GM23338 (cell line): ENCODE data around the gene ERAP2. TPM values are rescaled to one million over a fixed set of nuclear protein-coding genes. Genes with fewer than 3 reads are reported as not detected.

ENCODE experiments used
- ATAC-seq: fragments of 200-7000 bp; cut with Tn5 transposase; 3 replicates; pipeline ENCODE4 v1.9.1; 2020
- DNase-seq: peaks from one replicate; pipeline ENCODE4 v3.0.0-alpha.2; 2015; ENCODE audit warnings: low spot score
- H2AFZ ChIP-seq: fragments of 200-600 bp; sonication (generic); 2 replicates; pipeline ENCODE4 v1.8.0; 2016; ENCODE audit warnings: antibody characterized with exemption, mild to moderate bottlenecking, moderate library complexity
- H3F3A ChIP-seq: fragments of 200-600 bp; sonication (generic); replicated peaks from 2 replicates; pipeline ENCODE4 v1.8.0; 2017; ENCODE audit warnings: antibody characterized with exemption, mixed run types, low read depth
- H3K27ac ChIP-seq: fragments of 200-600 bp; sonication (generic); 2 replicates; pipeline ENCODE4 v1.6.1; 2016; ENCODE audit warnings: low read depth
- H3K27me3 ChIP-seq: fragments of 200-600 bp; sonication (generic); 2 replicates; pipeline ENCODE4 v1.8.0; 2016; ENCODE audit warnings: mild to moderate bottlenecking, mixed run types, moderate library complexity; ENCODE audit not compliant: insufficient read depth
- H3K36me3 ChIP-seq: fragments of 200-600 bp; sonication (generic); 2 replicates; pipeline ENCODE4 v1.8.0; 2016; ENCODE audit warnings: mild to moderate bottlenecking; ENCODE audit not compliant: insufficient read depth
- H3K4me1 ChIP-seq: fragments of 200-600 bp; sonication (generic); 2 replicates; pipeline ENCODE4 v1.8.0; 2016; ENCODE audit warnings: mild to moderate bottlenecking, moderate library complexity; ENCODE audit not compliant: insufficient read depth
- H3K4me2 ChIP-seq: fragments of 200-600 bp; sonication (generic); 2 replicates; pipeline ENCODE4 v1.7.1; 2017; ENCODE audit warnings: mixed run types
- H3K4me3 ChIP-seq: fragments of 200-600 bp; sonication (generic); 2 replicates; pipeline ENCODE4 v1.6.1; 2016; ENCODE audit warnings: mixed run types
- H3K79me2 ChIP-seq: fragments of 200-600 bp; sonication (generic); replicated peaks from 2 replicates; pipeline ENCODE4 v1.8.0; 2017; ENCODE audit warnings: mild to moderate bottlenecking; ENCODE audit not compliant: insufficient read depth
- H3K9me2 ChIP-seq: fragments of 200-600 bp; sonication (generic); 2 replicates; pipeline ENCODE4 v1.8.0; 2017; ENCODE audit not compliant: insufficient read depth
- H4K20me1 ChIP-seq: fragments of 200-600 bp; sonication (generic); replicated peaks from 2 replicates; pipeline ENCODE4 v1.8.0; 2017; ENCODE audit warnings: mild to moderate bottlenecking; ENCODE audit not compliant: insufficient read depth
- H3K27ac Mint-ChIP-seq: 2 replicates; pipeline ENCODE4 v1.8.0; 2020; ENCODE audit warnings: inconsistent platforms, mild to moderate bottlenecking, moderate library complexity, mixed read lengths
- H3K27me3 Mint-ChIP-seq: 3 replicates; pipeline ENCODE4 v1.8.0; 2022; ENCODE audit warnings: low read depth, mild to moderate bottlenecking, moderate library complexity, mixed read lengths, inconsistent platforms; ENCODE audit not compliant: insufficient read depth, poor library complexity
- H3K36me3 Mint-ChIP-seq: 3 replicates; pipeline ENCODE4 v1.8.0; 2021; ENCODE audit warnings: low read depth, mild to moderate bottlenecking, inconsistent platforms, moderate library complexity, mixed read lengths
- H3K4me1 Mint-ChIP-seq: 3 replicates; pipeline ENCODE4 v1.8.0; 2020; ENCODE audit warnings: mild to moderate bottlenecking, inconsistent platforms, mixed read lengths
- H3K4me3 Mint-ChIP-seq: 3 replicates; pipeline ENCODE4 v1.8.0; 2021; ENCODE audit warnings: moderate library complexity, mild to moderate bottlenecking, inconsistent platforms, mixed read lengths
- H3K9me3 Mint-ChIP-seq: 3 replicates; pipeline ENCODE4 v1.8.0; 2020; ENCODE audit warnings: moderate library complexity, mild to moderate bottlenecking, inconsistent platforms, mixed read lengths
- CREB1 ChIP-seq: fragments of 250-450 bp; sonication (Bioruptor Pico); IDR thresholded peaks from 2 replicates; pipeline ENCODE4 v1.5.0; 2020; ENCODE audit warnings: low read depth, mild to moderate bottlenecking, moderate library complexity
- CTCF ChIP-seq, 2 experiments: fragments of 200-600 bp in 1 of 2; sonication (generic) in 1 of 2; conservative IDR thresholded peaks; 2 replicates each; pipeline versions ENCODE4 v1.5.1 to v1.6.1; 2016 to 2017; ENCODE audit warnings: antibody characterized with exemption in 2 of 2, low read depth in 2 of 2, mild to moderate bottlenecking in 2 of 2, moderate library complexity in 1 of 2
- ETS1 ChIP-seq: IDR thresholded peaks from 2 replicates; pipeline ENCODE4 v1.6.1; 2016; ENCODE audit warnings: antibody characterized with exemption
- EZH2 ChIP-seq: fragments of 200-600 bp; sonication (generic); IDR thresholded peaks from one replicate; pipeline ENCODE4 v1.8.0; 2017; ENCODE audit warnings: antibody characterized with exemption, mild to moderate bottlenecking, low read depth; ENCODE audit not compliant: unreplicated experiment
- EZH2phosphoT487 ChIP-seq: fragments of 200-600 bp; sonication (generic); IDR thresholded peaks from one replicate; pipeline ENCODE4 v1.8.1; 2018; ENCODE audit warnings: antibody characterized with exemption; ENCODE audit not compliant: unreplicated experiment
- JUNB ChIP-seq: IDR thresholded peaks from one replicate; pipeline ENCODE4 v1.6.1; 2016; ENCODE audit warnings: antibody characterized with exemption; ENCODE audit not compliant: unreplicated experiment
- NANOG ChIP-seq: IDR thresholded peaks from 2 replicates; pipeline ENCODE4 v1.6.1; 2016; ENCODE audit warnings: antibody characterized with exemption, borderline replicate concordance
- REST ChIP-seq: IDR thresholded peaks from one replicate; pipeline ENCODE4 v1.6.1; 2018; ENCODE audit warnings: antibody characterized with exemption; ENCODE audit not compliant: unreplicated experiment
- STAT1 ChIP-seq: IDR thresholded peaks from one replicate; pipeline ENCODE4 v1.6.1; 2016; ENCODE audit warnings: antibody characterized with exemption; ENCODE audit not compliant: unreplicated experiment
- ZNF114 ChIP-seq: fragments of 250-450 bp; sonication (Bioruptor Pico); IDR thresholded peaks from 2 replicates; pipeline ENCODE4 v1.5.0; 2020; ENCODE audit warnings: mild to moderate bottlenecking, moderate library complexity
- ZNF331 ChIP-seq: fragments of 250-450 bp; sonication (Bioruptor Pico); IDR thresholded peaks from 2 replicates; pipeline ENCODE4 v1.5.0; 2020; ENCODE audit warnings: low read depth, mild to moderate bottlenecking, moderate library complexity
- polyA plus RNA-seq: library from polyadenylated mRNA; unstranded; fragments of >200 nt; fragmentation: Nextera tagmentation; extraction: Ambion mirVana; gene quantifications from 2 replicates; pipeline ENCODE4 v1.2.1, GENCODE V29; 2016
- total RNA-seq: library from RNA; depleted of rRNA; stranded (reverse); fragments of >200 nt; shearing (Covaris generic); gene quantifications from 2 replicates; pipeline ENCODE4 v1.2.3, GENCODE V29; 2014

The ERAP2 gene
- total and polyA plus RNA-seq, 2 experiments from 2014 or later: 0.73 TPM; not detected in 1

GRCh38 chr5:96835791-96836191 is 40.5 kb upstream of the ERAP2 start (continued):
- no peak for TF ChIP-seq CTCF (conservative IDR thresholded peaks at IDR 0.05; ENCODE audit: low read depth in 2 of 2)
- no peak for TF ChIP-seq ETS1
- TF ChIP-seq CREB1 (CRISPR knock-in tag): no peak
- no peak for TF ChIP-seq JUNB
- no peak for TF ChIP-seq NANOG
- no peak for TF ChIP-seq EZH2phosphoT487
- no peak for TF ChIP-seq EZH2

- H3K4me3 Mint-ChIP-seq: no peak overlapping the region
- Histone ChIP-seq H3K4me3 (no peak overlapping the region), H3K27me3 (no peaks in the 10 kb centered on the region), H3K27ac (no peak overlapping the region), H3F3A (no peaks in the 10 kb centered on the region), H3K79me2 (no peaks in the 10 kb centered on the region), H4K20me1 (no peaks in the 10 kb centered on the region), H3K4me2 (no peak overlapping the region), H2AFZ (no peak overlapping the region), H3K4me1 (no peaks in the 10 kb centered on the region), H3K36me3 (no peaks in the 10 kb centered on the region), H3K9me2 (no peaks in the 10 kb centered on the region)
- H3K27ac Mint-ChIP-seq: no peak overlapping the region
- H3K27me3 Mint-ChIP-seq: peaks cover 2% of the 10 kb centered on the region
- H3K9me3 Mint-ChIP-seq: no peaks in the 10 kb centered on the region
- H3K4me1 Mint-ChIP-seq: no peaks in the 10 kb centered on the region
- no peak for DNase-seq
- no peak for ATAC-seq
- no peaks in the 10 kb centered on the region for H3K36me3 Mint-ChIP-seq
- TF ChIP-seq ETS1 (no peak), JUNB (no peak), NANOG (no peak), ZNF114 (no peak), EZH2 (no peak), STAT1 (no peak), ZNF331 (CRISPR knock-in tag) (no peak), CTCF (conservative IDR thresholded peaks at IDR 0.05; ENCODE audit: low read depth in 2 of 2) (no peak), REST (no peak), EZH2phosphoT487 (no peak)
Measured at GRCh38 chr5:96836817-96837216, 39.5 kb upstream of the ERAP2 start.
